ENCODE measurements around the gene ABHD1. TPM values are rescaled to one million over a fixed set of nuclear protein-coding genes. Genes with fewer than 3 reads are reported as not detected.
"Not testable (repeated sequence)": the region's sequence is repeated elsewhere in the genome, so short reads cannot be mapped to it uniquely, and the experiment has no call there.

Gene ABHD1
- total and polyA plus RNA-seq, 2 donors (not counting 3 experiments of a cell fraction or from before 2014, with no cell fraction given): 0.07 TPM; not detected in 1

GRCh38 chr2:27118525-27119329, 4.9 kb upstream of the ABHD1 start, which contains the start of gene CGREF1:
CGREF1 (minus strand) TSS chr2:27119128; CDS start chr2:27104366, 14,762 bp downstream.
- ChIA-PET POLR2A (no interaction called here), CTCF (interaction anchor here (0.8 kb wide), 2 partner anchors 11 to 184 kb away, joined by 3 to 4 read pairs; no protein-coding TSS in a partner anchor)
- BruUV-seq (replicated peaks): no TSS peak
- Histone ChIP-seq H3K79me2 (ENCODE audit: control insufficient read depth, insufficient read depth, low read length) (no peaks in the 10 kb centered on the region), H3K9ac (replicated peaks; ENCODE audit: extremely low read depth, insufficient read depth, low read length) (no peak within 1 kb of the TSS), H3K4me3 (replicated peaks in 1 of 3; ENCODE audit: insufficient read depth in 1 of 3, low read depth in 1 of 3, low read length in 3 of 3) (peak within 1 kb of the TSS in 2 of 3 experiments; percentile 5 to 43), H3K36me3 (ENCODE audit: control insufficient read depth in 2 of 2, extremely low read depth in 1 of 2, insufficient read depth in 2 of 2, low read length in 2 of 2) (no peaks in the 10 kb centered on the region), H3K27ac (ENCODE audit: insufficient read depth, low read depth, low read length) (no peak within 1 kb of the TSS), H3K9me3 (replicated peaks; ENCODE audit: control insufficient read depth, insufficient read depth, low read length) (no peaks in the 10 kb centered on the region), H2AFZ (ENCODE audit: low read depth, low read length) (peak within 1 kb of the TSS; percentile 88), H3K9me1 (replicated peaks; ENCODE audit: control insufficient read depth, extremely low read depth, insufficient read depth, low read length) (no peaks in the 10 kb centered on the region), H3K4me1 (ENCODE audit: control insufficient read depth, extremely low read depth, insufficient read depth, low read length) (no peaks in the 10 kb centered on the region), H4K20me1 (replicated peaks; ENCODE audit: control insufficient read depth, extremely low read depth, insufficient read depth, low read length) (no peaks in the 10 kb centered on the region), H3K27me3 (ENCODE audit: control insufficient read depth in 2 of 2, insufficient read depth in 2 of 2, low read length in 2 of 2) (peaks cover 13 to 25% of the 10 kb centered on the region in 2 experiments), H3K4me2 (ENCODE audit: insufficient read depth, low read length) (peak within 1 kb of the TSS; percentile 9)
- TF ChIP-seq EZH2 (IDR thresholded peaks at IDR 0.05; ENCODE audit: borderline replicate concordance, low read depth, low read length, severe bottlenecking) (peak; percentile 51), MAX (IDR thresholded peaks at IDR 0.05; ENCODE audit: insufficient read depth, insufficient read length) (peak; percentile 68), POLR2A (IDR thresholded peaks at IDR 0.05; ENCODE audit: low read depth, low read length) (no peak)
- FAIRE-seq: no peak
- dilution Hi-C loops (cut with MboI; ENCODE audit: extremely low pct_ligation_motif_present, low sequenced_read_pairs): no loop called here
- peak; percentile 22 for DNase-seq (ENCODE audit: low read depth, low spot score)
- intact Hi-C loops (cut with micrococcal nuclease): no loop called here

GRCh38 chr2:27119330-27119670, 4.3 kb upstream of the ABHD1 start:
- CTCF ChIA-PET; H3K9me3 ChIP-seq (replicated peaks; ENCODE audit: control insufficient read depth, insufficient read depth, low read length); DNase-seq (ENCODE audit: low read depth, low spot score); H4K20me1 ChIP-seq (replicated peaks; ENCODE audit: control insufficient read depth, extremely low read depth, insufficient read depth, low read length); H3K27ac ChIP-seq (ENCODE audit: insufficient read depth, low read depth, low read length); dilution Hi-C loops (cut with MboI; ENCODE audit: extremely low pct_ligation_motif_present, low sequenced_read_pairs); H3K36me3 ChIP-seq (ENCODE audit: control insufficient read depth in 2 of 2, extremely low read depth in 1 of 2, insufficient read depth in 2 of 2, low read length in 2 of 2); H3K4me1 ChIP-seq (ENCODE audit: control insufficient read depth, extremely low read depth, insufficient read depth, low read length); BruUV-seq (replicated peaks); H3K9ac ChIP-seq (replicated peaks; ENCODE audit: extremely low read depth, insufficient read depth, low read length); POLR2A ChIA-PET; H3K79me2 ChIP-seq (ENCODE audit: control insufficient read depth, insufficient read depth, low read length); H3K9me1 ChIP-seq (replicated peaks; ENCODE audit: control insufficient read depth, extremely low read depth, insufficient read depth, low read length); intact Hi-C loops (cut with micrococcal nuclease): not testable (repeated sequence)
- FAIRE-seq: peak; percentile 54
- peak overlapping the region in 1 of 3 experiments; percentile 43 for H3K4me3 ChIP-seq (replicated peaks in 1 of 3; ENCODE audit: insufficient read depth in 1 of 3, low read depth in 1 of 3, low read length in 3 of 3)
- H3K4me2 ChIP-seq (ENCODE audit: insufficient read depth, low read length): peak overlapping the region; percentile 9
- peaks cover 13 to 25% of the 10 kb centered on the region in 2 experiments for H3K27me3 ChIP-seq (ENCODE audit: control insufficient read depth in 2 of 2, insufficient read depth in 2 of 2, low read length in 2 of 2)
- H2AFZ ChIP-seq (ENCODE audit: low read depth, low read length): peak overlapping the region; percentile 7

Data from endothelial cell of umbilical vein (primary cell).